H1 (cell line): ENCODE data around the gene P2RX1.

Source experiments
- CEBPB ChIP-seq: IDR thresholded peaks from 2 replicates; pipeline ENCODE4 v1.6.1; 2012; ENCODE audit warnings: low read depth, low read length
- CTCF ChIP-seq, 3 experiments: IDR thresholded peaks; 1 replicate in 2 of 3; 2 replicates in 1 of 3; pipeline versions ENCODE4 v1.5.1 to v1.6.1; 2011; ENCODE audit warnings: low read length in 3 of 3, mild to moderate bottlenecking in 3 of 3, inconsistent platforms in 2 of 3, low read depth in 1 of 3, moderate library complexity in 1 of 3; ENCODE audit not compliant: insufficient read depth in 1 of 3; ENCODE audit errors: control extremely low read depth in 1 of 3
- KDM1A ChIP-seq: fragments of 200-600, 300-600 bp; sonication (generic); IDR thresholded peaks from 2 replicates; pipeline ENCODE4 v1.7.1; 2016; ENCODE audit warnings: mild to moderate bottlenecking, low read length, borderline replicate concordance
- POLR2A ChIP-seq, 2 experiments: IDR thresholded peaks; 1 replicate in 1 of 2; 2 replicates in 1 of 2; pipeline ENCODE4 v1.6.1; 2011; ENCODE audit warnings: low read depth in 2 of 2, low read length in 2 of 2, mild to moderate bottlenecking in 2 of 2; ENCODE audit errors: control extremely low read depth in 1 of 2
- POLR2AphosphoS5 ChIP-seq: IDR thresholded peaks from 2 replicates; pipeline ENCODE4 v1.6.1; 2011; ENCODE audit warnings: low read depth, low read length

GRCh38 chr17:3893003-3893719 lies 23.1 kb downstream of the P2RX1 start, which contains the start of gene CAMKK1:
- no peak for TF ChIP-seq KDM1A
- peak; percentile 41; the same call in 1 of the 2 replicates for TF ChIP-seq POLR2AphosphoS5
- TF ChIP-seq POLR2A (IDR thresholded peaks at IDR 0.05; ENCODE audit: control extremely low read depth in 1 of 2, low read depth in 2 of 2, low read length in 2 of 2): peak in 1 of 2 experiments; percentile 67; a peak in 2 of 3 replicates
- TF ChIP-seq CTCF (IDR thresholded peaks at IDR 0.05; ENCODE audit: control extremely low read depth in 1 of 3, insufficient read depth in 1 of 3, low read depth in 1 of 3, low read length in 3 of 3): no peak
- TF ChIP-seq CEBPB: no peak
